Activated T-cell treated with anti-CD3 and anti-CD28 coated beads, Interleukin-2, amount 50 U/mL, for 1 hour (primary cell): ENCODE data around the gene PIK3R5.
A peak's percentile ranks its signal among the peaks of the same experiment; 100 is the strongest.
"Not testable (repeated sequence)": the region's sequence is repeated elsewhere in the genome, so short reads cannot be mapped to it uniquely, and the experiment has no call there.

Experiments used
- DNase-seq: peaks from one replicate; pipeline ENCODE4 v3.0.0-alpha.2; 2020

Gene PIK3R5

DNA sequence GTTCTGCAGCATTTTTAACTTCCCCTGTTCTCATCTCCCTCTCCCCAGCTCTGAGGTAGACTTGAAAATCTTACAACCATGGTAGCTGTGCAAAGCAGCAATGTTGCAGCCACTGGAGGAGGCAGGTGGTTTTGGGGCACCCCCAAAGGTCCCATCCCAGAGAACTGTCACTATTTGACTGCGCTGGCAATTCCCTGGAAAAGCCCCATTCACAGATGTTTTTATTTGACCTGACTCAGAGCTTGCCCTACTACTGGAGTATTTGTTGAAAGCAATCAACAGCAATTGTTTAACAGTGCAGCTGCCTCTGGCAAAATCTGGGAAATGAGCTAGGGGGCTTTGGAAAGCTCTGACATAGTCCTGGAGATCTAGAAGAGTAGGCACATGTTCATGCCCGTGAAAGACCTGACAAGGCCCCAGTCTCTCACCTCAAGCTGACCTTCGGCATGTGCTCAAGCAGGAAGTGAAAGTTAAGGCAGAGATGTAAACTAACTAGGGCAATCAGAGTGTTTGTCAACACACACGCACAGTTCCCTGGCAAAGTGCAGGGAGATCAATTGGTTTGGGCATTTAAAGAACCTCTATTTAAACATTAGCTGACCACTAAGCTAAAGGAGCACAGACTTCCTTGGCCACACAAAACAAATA lies 19.7 kb upstream of the PIK3R5 start:
- no peak for DNase-seq

DNA sequence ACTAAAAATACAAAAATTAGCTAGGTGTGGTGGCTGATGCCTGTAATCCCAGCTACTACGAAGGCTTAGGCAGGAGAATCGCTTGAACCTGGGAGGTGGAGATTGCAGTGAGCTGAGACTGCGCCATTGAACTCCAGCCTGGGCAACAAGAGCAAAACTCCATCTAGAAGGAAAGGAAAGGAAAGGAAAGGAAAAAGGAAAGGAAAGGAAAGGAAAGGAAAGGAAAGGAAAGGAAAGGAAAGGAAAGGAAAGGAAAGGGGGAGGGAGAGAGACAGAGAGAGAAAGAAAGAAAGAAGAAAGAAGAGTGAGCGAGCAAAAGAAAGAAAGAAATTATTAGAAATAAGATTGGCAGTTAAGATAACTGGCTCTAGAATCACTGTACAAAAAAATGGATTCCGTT lies 18.7 kb upstream of the PIK3R5 start:
- not testable (repeated sequence) for DNase-seq

DNA sequence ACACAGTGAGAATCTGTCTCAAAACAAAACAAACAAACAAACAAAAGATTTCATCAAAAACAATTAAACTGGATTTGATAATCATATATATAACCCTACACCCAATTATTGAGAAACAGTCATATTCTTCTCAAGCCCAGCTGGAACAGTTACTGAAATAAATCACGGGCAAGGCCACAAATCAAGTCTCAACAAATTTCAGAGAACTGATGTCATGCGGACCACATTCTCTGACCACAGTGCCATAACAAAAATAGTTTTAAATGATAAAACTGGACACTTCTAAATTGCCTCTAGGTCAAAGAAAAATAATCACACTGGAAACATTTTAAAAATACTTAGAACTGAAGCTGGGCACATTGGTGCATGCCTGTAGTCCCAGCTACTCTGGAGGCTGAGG lies 15.9 kb upstream of the PIK3R5 start:
- DNase-seq = no peak

DNA sequence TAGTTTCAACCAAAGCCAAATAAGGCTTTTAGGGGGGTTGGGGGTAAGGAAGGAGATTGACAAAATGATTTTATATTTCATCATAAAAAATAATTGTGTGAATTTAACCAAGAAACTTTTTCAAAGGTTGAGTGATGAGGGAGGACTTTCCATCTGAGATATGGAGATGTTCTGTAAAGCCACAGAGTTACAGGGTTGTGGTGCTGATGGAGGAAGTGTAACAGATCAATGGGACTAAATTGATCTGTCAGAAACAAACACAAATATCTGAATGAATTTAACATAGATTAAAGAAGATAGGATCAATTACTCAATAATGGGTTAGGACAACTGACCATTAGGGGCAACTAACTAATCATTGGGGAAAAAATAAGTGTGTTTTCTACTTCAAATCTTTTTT lies 14.2 kb upstream of the PIK3R5 start:
- no peak for DNase-seq

DNA sequence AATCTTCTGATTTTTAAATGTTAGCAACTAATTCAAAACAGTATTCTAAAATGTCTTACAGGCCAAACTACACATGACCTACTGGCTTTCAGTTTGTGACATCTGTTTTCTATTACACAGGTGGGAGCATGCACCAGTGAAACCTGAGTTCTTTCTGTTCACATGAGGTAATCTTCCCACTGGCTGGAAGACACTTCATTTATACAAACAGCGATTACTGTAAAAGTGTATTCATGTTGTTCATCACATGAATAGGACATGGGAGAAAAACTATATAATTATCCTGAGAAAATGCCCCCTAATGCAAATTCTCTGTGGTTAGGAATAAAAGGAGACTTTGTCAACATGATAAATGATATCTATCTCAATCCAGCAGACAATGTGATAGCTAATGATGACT lies 11.1 kb upstream of the PIK3R5 start:
- DNase-seq = no peak

DNA sequence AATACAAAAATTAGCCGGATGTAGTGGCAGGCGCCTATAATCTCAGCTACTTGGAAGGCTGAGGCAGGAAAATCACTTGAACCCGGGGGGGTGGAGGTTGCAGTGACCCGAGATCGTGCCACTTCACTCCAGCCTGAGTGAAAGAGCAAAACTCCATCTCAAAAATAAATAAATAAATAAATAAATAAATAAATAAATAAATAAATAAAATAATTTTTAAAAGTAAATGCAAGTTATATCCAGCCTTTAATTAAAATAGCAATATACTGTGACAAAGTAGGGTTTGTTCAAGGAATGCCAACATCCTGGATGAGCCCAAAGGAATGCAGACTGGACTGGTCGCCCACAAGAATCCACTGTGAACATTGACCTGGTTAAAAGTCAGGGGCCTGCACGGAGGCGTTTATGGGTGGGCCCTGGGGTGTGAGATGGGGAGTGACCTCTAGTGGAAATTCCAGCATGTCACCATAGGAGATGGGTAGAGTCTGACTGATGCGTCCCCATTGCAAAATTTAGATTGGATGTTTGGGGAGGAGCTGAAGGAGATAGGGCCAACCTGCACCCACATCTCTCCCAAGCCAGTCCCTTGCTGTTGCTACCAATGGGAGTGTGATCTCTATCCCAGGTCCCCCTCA lies 9.7 kb upstream of the PIK3R5 start:
- no peak for DNase-seq

DNA sequence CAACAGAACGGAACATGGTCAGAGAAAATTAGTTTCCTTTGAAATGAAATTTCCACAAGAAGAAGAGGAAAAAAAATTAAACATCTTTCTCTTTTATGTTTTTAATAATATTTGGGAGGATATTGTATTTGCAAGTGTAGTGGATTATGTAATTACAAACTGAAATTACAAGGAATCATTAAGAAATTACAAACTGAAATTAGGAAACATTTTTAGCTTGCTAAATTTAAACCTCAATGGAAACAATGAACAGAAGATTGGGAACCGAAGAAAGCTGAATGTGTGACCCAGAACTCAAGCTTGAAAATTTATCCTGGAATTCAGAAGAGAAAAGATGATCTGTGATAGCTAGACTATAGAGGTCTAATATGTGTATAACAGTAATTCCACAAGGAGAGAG lies 4.4 kb upstream of the PIK3R5 start:
- DNase-seq = no peak

DNA sequence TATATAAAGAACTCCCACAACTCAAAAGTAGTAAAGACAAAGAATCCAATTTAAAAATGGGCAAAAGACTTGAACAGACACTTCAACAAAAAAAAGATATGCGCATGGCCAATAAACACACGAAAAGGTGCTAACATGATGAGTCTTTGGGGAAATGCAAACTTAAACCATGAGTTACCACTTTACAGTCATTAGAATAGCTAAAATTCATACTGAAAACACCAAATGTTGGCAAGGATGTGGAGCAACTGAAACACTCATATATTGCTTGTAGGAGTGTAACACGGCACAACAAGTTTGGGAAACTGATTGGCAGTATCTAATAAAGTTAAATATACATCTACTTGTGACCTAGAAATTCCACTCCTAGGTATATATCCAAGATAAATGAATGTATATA lies 3.0 kb upstream of the PIK3R5 start:
- DNase-seq = no peak

DNA sequence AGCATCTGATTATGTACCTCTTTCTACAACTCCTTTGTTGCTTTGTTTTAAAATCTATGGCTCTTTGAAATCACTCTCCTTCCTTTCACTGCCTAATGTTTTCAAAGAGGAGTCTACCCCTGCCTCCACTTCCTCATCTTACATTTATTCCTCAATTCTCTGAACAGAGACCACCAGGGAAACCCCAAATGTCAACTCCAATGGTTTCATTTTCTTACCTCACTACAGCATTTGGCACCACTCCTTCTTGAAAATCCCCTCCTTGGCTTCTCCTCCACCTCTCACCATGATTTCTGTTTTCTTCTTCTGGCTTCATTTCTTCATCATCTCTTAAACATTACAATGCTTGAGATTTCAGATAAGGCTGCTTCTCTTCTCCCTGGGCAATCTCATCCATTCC lies 2.4 kb upstream of the PIK3R5 start:
- DNase-seq = no peak

DNA sequence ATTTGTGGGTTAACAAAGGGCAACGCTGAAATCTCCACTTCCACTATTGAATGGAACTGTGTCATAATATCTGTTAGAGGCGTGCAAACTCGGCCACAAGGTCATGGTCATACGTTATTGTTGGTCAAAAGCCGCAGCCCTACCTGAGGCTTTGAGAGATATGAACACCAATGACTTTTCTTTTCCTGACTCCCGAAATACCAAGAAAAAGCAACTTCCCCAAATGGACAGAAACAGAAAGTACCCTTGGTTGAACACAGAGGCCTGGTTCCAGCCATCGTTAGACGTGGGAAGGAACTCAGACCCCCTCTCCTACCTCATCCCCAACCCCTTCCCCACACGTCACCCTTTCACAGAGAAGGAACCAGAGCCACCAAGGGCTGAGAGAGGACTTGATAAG lies 1.4 kb upstream of the PIK3R5 start:
- DNase-seq = no peak

DNA sequence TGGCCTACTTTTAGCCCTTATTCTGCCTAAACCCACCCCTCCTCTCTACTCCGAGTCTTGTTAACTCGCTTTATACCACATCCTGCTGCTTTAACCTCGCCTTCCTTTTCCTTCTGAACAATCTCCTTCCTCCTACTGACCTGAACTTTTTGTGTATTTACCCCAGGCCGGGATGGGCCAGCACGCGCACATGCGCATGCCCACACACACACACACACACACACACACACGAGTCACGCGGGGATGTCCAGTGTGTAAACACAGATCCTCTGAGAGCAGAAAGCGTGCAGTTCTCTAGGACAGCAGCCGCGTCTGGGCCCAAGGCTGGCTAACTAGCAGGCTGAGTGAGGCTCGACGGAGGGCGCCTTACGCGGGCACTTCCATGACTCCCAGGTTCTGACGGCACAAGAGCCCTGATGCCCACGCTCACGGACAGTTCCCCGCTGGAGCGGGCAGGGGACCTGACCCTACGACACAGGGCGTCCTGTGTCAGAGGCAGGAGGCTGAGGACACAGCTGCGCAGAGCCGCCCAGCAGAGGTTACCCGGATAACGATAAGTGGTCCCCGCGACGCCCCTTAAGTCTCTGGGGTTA lies 610 bp downstream of the PIK3R5 start:
- peak; percentile 58 for DNase-seq

DNA sequence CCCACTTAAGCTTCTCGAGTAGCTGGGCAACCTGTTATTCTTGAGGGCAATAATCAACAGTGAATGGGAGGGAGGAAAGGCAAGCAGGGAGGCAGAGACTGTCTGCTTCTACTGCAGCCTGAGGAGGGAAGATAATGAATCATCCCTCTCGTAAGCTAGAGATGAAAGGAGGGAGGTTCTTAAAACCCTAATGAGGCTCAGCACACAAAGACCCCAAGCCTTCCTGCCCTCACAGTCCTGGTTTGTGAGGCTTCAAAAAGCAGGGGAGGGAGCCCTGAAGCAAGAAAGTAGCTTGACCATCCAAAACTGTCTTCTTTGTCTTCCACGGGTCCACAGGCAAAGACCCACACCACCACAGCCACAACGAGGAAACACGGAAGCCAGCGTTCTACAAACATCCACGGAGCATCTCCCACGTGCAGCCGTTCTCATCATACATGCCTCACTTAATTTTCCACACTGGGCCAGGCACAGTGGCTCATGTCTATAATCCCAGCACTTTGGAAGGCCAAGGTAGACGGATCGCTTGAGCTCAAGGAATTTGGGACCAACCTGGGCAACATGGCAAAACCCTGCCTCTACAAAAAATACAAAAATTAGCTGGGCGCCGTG lies 1.8 kb downstream of the PIK3R5 start:
- DNase-seq = no peak

DNA sequence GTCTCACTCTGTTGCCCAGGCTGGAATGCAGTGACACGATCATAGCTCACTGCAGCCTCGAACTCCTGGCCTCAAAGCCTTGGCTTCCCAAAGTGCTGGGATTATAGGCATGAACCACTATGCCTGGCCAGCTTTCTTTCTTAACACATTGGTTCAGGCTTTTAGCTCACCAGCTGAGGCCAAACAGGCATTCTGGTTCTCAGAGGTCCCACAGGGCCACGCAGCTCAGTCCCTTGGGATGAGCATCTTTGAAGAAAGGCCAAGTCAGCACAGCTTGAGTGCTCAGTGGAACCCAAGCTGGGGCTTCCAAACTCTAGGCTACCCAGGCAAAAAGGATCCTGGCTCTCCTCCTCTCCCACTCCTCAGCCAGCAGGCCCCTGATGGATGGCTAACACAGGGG lies 2.5 kb downstream of the PIK3R5 start:
- DNase-seq = no peak

DNA sequence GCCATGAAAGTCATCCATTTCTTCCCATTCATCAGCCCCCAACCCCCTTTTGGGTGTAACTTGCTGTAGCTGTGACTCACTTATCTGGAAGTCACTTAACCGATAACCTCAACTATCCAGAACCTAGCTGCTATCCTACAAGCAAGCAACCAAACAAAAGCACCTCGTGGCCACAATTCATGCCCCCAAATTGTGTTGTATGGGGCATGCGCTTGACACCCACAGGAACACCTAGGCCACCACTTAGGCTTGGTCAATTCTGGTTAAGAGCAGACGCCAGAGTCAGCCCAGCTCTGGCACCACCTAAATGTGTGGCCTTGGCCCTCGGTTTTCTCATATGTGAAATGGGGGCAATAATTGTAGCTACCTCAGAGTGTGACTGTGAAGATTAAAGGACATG lies 3.7 kb downstream of the PIK3R5 start:
- DNase-seq = no peak

DNA sequence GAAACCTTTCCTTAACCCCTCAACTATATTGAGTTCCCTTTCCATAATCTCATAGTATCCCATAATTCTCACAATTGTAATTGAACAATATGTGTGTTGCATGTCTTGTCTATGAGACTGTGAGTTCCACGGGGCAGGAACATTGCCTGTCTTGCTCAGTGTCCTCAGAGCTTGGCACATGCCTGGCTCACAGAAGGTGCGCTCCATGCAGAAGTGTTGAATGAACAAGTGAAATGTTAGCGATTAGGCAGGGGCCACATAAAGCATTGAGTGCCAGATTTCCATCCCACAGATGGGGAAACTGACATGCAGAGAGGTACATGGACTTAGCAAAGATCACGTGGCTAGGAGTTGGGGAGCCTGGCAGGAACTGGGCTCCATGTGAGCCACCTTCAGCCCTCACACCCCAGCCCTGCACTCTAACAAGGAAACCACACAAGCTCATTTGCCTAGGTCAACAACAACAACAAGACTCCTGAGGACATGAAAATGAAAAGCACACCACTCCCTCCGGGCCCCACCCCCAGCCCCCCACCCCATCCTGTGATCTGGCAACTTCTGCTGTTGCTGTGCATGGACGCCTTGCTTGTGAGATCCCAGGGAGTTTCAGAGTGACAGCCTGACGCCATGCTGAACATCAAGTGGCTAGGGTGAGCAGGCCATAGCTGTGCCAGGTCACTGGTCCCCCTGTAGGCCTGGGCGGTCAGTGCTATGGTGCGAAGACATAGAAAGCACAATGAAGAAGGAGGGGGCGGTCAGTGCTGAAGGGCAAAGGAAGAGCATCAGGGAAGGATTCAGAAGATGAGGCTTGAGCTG lies 5.0 kb downstream of the PIK3R5 start:
- DNase-seq = no peak

DNA sequence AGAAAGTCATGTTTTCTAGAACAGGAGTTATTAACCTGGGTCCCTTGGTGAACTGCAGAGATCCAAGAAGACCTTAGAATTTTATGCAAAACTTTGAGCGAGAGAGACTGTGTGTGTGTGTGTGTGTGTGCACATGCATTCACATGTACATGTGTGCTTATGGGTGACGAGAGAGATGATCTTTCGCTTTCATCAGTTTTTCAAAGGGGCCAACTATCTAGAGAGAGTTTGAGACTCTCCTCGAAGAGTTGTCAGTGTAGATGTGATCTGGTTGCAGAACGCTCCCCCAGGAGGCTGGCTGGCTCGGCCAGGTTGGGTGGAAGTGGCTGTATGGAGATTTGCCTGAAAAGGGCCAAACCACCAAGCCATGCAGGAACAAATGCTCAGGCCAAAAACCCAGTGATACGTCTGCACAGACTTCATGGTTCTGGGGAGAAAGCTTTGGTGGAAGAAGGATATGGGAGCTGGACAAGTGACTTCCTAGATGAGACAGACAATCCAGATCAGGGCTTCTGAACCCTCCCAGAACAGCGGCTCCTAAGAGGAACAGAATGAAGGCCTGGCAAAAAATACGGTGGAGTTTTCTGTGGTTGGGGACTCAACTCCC lies 6.1 kb downstream of the PIK3R5 start:
- DNase-seq = no peak

DNA sequence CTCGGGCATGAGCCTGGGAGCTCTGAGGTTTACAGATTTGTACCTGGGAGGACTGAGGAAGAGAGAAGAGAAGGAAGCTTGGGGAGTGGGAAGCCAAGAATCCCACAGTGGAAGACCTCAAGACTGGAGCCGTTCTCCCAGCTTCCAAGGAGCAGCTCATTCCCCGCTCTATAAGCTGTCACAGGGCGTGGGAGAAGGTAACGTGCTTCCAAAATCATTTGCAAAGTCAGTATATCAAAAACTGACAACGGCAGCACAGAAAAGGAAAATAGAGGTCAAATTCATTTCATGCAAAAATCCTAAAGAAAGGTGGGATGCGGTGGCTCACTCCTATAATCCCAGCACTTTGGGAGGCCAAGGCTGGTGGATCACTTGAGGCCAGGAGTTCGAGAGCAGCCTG lies 7.8 kb downstream of the PIK3R5 start:
- no peak for DNase-seq

DNA sequence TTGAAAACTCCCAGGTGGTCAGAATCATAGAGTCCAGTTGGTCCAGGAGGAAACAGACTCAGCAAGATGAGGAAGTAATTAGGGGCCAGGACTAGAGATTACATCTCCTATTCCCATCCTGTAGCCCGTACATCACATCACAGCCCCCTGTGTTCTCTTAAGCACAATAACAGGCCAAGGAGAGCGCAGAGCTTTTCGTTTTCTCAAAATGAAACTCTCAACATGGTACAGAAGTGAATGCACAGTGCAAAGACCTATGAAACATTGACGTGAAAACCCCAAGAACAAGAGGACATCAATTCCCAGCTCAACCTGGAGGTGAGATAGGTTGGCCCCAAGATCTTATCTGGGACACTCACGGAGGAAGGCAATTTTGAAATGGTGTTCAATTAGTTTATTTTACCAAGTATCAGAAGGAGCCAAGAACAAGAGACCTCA lies 9.0 kb downstream of the PIK3R5 start:
- DNase-seq = no peak

DNA sequence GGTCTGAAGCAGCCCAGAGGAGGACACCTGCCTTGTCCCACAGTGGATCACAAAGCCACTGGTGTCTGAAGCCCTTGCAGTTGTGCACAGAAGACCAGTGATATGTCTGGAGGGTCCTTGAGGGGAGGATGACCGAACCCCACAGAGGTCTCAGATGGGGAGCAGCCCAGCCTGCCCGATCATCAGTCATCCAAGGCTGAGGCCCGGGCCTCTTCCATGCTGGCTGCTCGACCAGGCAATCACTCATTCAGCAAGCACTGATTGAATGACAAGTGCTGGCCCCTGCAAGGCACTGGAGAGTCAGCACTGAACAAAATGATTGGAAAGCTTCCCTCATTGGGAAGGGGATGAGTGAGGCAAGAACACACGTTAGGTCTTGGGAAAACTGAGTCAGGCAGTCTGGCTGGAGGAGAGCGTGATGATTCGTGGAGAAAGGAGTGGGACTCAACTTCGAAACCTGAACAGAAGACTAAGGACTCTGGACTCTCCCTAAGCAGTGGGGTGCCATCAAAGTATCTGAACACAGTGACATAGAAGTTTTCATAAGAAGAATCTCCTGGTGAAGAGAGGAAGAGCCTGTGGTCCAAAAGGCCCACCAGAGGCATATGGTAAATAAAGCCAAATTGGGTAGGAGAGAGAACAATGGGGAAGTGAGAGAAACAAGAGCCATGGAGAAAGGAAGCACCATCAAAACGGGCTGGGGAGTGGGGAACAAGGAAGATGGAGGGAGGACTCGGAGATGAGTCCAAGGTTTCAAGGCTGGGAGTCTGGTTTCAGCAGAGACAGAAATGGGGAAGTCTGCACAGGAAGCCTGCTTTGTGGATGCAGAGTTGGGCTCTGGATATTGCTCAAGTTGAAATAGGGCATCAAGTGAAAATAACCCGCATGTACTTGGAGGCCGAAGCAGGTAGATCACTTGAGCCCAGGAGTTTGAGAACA lies 10.2 kb downstream of the PIK3R5 start:
- DNase-seq = no peak

DNA sequence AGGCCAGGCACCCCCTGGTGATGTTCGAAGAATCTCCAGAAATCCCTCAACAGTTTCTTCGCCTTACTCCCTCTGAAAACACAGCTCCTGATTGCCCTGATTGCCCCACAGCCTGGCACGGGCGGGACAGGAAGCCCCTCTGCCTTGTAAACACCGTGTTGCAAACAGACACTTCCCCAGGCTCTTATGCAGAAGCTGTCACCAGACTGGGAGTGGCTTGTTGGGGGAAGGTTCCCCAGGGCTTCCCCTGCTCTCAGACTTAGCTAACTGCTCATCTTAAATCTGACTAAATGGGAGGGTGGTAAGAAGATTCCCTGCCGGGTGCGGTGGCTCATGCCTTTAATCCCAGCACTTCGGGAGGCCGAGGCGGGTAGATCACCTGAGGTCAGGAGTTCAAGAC lies 11.2 kb downstream of the PIK3R5 start:
- DNase-seq = peak; percentile 74

DNA sequence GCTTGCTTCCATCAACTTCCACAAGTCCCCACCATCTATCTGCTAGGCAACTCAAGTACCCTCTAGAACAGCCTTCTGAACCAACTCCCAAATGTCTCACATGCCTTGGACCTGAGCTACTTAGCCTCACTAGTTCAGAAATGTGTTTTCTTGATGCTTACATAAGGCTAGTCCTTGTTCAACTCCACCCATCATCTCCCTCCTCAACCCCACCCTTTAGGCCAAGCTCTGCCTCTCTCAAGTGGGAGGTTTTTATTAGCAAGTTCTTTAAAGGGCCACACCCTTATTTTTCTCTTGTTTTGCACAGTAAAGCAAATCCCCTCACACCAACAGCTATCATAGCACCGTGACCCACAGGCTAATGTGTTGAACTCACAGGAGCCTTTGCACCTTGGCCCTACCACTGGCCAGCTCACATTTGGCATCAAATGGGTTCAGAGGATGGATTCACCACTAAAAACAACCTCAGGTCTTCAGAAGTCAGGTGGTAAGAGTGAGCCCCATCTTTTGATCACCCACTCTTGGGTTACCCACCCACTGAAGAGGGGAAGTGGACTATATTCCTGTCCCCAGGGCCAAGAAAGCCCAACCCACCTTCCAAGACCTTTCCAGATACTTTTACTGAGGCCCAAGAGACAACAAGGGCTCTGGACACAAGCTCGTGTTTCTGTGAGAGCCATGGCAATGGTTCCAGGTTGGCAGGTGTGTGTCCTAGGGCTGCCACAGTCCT lies 12.2 kb downstream of the PIK3R5 start:
- DNase-seq = no peak
